Liver (tissue), 9 donors: ENCODE results near the gene NCAPG2. TPM values are rescaled to one million over a fixed set of nuclear protein-coding genes. Genes with fewer than 3 reads are reported as not detected.

Experiments used
- DNase-seq: peaks from one replicate; pipeline ENCODE4 v3.0.0-alpha.2; 2017; ENCODE audit warnings: low spot score
- H3K27ac ChIP-seq, 2 donors: one replicate each; pipeline ENCODE4 v1.7.0; 2013; ENCODE audit warnings: inconsistent platforms in 2 of 2, low read length in 2 of 2, control low read depth in 1 of 2, low read depth in 1 of 2, mild to moderate bottlenecking in 1 of 2
- H3K27me3 ChIP-seq, 4 donors: one replicate each; pipeline versions ENCODE4 v1.6.1 to v1.7.0; 2013; ENCODE audit warnings: low read length in 3 of 4, inconsistent platforms in 1 of 4, mild to moderate bottlenecking in 1 of 4, moderate library complexity in 1 of 4; ENCODE audit not compliant: control insufficient read depth in 4 of 4, insufficient read depth in 4 of 4
- H3K36me3 ChIP-seq, 4 donors: one replicate each; pipeline versions ENCODE4 v1.6.1 to v1.7.0; 2013; ENCODE audit warnings: low read length in 3 of 4, mild to moderate bottlenecking in 3 of 4, low read depth in 1 of 4, moderate library complexity in 1 of 4; ENCODE audit not compliant: control insufficient read depth in 4 of 4, insufficient read depth in 3 of 4
- H3K4me1 ChIP-seq, 4 donors: one replicate each; pipeline versions ENCODE4 v1.6.1 to v1.7.0; 2013; ENCODE audit warnings: low read length in 3 of 4, mild to moderate bottlenecking in 3 of 4, moderate library complexity in 1 of 4; ENCODE audit not compliant: control insufficient read depth in 4 of 4, insufficient read depth in 4 of 4
- H3K4me3 ChIP-seq, 3 donors: one replicate each; pipeline versions ENCODE4 v1.6.1 to v1.7.0; 2013; ENCODE audit warnings: low read length in 3 of 3, control low read depth in 1 of 3, low read depth in 1 of 3, mild to moderate bottlenecking in 1 of 3
- H3K9ac ChIP-seq, 2 donors: one replicate each; pipeline ENCODE4 v1.7.0; 2013; ENCODE audit warnings: low read length in 2 of 2, mild to moderate bottlenecking in 2 of 2, moderate library complexity in 2 of 2, control low read depth in 1 of 2, low read depth in 1 of 2
- H3K9me3 ChIP-seq, 4 donors: one replicate each; pipeline versions ENCODE4 v1.6.1 to v1.7.0; 2013; ENCODE audit warnings: low read length in 3 of 4; ENCODE audit not compliant: control insufficient read depth in 4 of 4
- EGR1 ChIP-seq, 2 donors: IDR thresholded peaks; 2 replicates each; pipeline ENCODE4 v1.6.1; 2016 to 2018; ENCODE audit warnings: antibody characterized with exemption in 2 of 2, low read depth in 2 of 2
- FOXA1 ChIP-seq: IDR thresholded peaks from 2 replicates; pipeline ENCODE4 v1.6.1; 2016; ENCODE audit warnings: antibody characterized with exemption
- GABPA ChIP-seq, 2 donors: IDR thresholded peaks in 1 of 2; conservative IDR thresholded peaks in 1 of 2; 2 replicates each; pipeline ENCODE4 v1.6.1; 2016; ENCODE audit warnings: antibody characterized with exemption in 2 of 2, mild to moderate bottlenecking in 1 of 2, moderate library complexity in 1 of 2
- HNF4A ChIP-seq, 2 donors: conservative IDR thresholded peaks; 2 replicates each; pipeline ENCODE4 v1.6.1; 2016; ENCODE audit warnings: antibody characterized with exemption in 2 of 2, mild to moderate bottlenecking in 2 of 2
- HNF4G ChIP-seq: IDR thresholded peaks from 2 replicates; pipeline ENCODE4 v1.6.1; 2016; ENCODE audit warnings: antibody characterized with exemption
- NR2F2 ChIP-seq: IDR thresholded peaks from 2 replicates; pipeline ENCODE4 v1.6.1; 2016; ENCODE audit warnings: antibody characterized with exemption
- RAD21 ChIP-seq, 2 donors: IDR thresholded peaks; 2 replicates each; pipeline ENCODE4 v1.6.1; 2016; ENCODE audit warnings: antibody characterized with exemption in 2 of 2, mild to moderate bottlenecking in 2 of 2
- TAF1 ChIP-seq: conservative IDR thresholded peaks from 2 replicates; pipeline ENCODE4 v1.6.1; 2016; ENCODE audit warnings: antibody characterized with exemption, mild to moderate bottlenecking
- YY1 ChIP-seq: IDR thresholded peaks from 2 replicates; pipeline ENCODE4 v1.6.1; 2016; ENCODE audit warnings: antibody characterized with exemption, mild to moderate bottlenecking
- WGBS: extraction: QIAGEN DNeasy Blood & Tissue Kit; methylation state at CpG from one replicate; pipeline ENCODE4 v1.1.7; 2013; 5-methylcytosine and 5-hydroxymethylcytosine counted together
- polyA plus RNA-seq, 2 donors: library from polyadenylated mRNA; stranded (reverse) in 1 of 2; unstranded in 1 of 2; fragments of 200-250 nt in 1 of 2; fragments of >200 nt in 1 of 2; fragmentation: Nextera tagmentation in 1 of 2; extraction: Ambion mirVana in 1 of 2; gene quantifications; one replicate each; pipeline versions ENCODE4 v1.2.1 to v1.2.3, GENCODE V29; 2013 to 2015
- total RNA-seq, 2 donors: library from RNA; depleted of rRNA; stranded (reverse); fragments of >200 nt; gene quantifications; one replicate each; pipeline ENCODE4 v1.2.3, GENCODE V29; 2014
- TF ChIP-seq, protein P1 (sequence below): IDR thresholded peaks from 2 replicates; pipeline ENCODE4 v1.6.1; 2016; ENCODE audit warnings: antibody characterized with exemption, mild to moderate bottlenecking
- TF ChIP-seq, protein P2 (sequence below): IDR thresholded peaks from 2 replicates; pipeline ENCODE4 v1.6.1; 2016; ENCODE audit warnings: antibody characterized with exemption
- donor health status: healthy.
- donor health status: healthy.
- donor health status: healthy.
- donor health status: healthy.
- donor health status: healthy.

NCAPG2 gene
- total and polyA plus RNA-seq, 4 donors: 0.89 to 37.4 (median 3.7) TPM

DNA sequence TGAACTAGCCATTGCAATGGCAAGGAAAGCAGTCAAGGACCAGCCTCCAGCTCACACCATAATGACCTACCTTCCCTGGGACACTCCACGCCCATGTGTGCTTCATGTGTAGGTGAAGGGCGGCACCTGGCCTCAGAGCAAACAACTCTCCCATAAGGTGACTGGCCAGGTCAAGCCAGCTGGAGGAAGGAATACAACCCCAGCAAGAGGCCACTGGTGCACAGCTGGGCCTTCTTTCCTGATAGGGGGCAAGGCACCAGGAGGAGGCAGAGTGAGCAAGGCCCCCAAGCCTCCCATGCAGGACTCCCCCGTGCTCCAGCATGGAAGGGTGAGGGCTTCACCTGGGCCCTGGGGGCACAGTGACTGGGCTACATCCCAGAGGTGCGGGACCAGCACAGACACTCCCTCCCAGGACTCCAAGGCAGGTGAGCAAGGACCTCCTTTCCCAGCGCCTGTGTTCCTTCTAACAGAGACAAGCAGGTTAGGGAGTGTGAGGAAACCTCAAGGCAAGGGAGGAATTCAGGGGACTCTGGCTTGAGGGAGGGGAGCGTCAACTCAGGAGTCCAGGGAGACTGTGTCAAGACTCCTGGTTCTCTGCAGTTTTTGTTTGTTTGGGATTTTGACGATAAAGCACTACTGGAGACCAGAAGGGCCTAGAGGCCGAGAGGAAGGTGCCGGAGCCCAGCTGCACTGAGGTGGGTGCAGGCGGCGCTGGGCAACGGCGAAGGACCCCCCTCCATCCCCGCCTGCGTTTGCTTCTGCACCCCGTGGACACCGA, 118.7 kb downstream of the NCAPG2 start (continued):
- TF ChIP-seq YY1 (no peak), NR2F2 (no peak), HNF4A (conservative IDR thresholded peaks at IDR 0.05) (no peak)

DNA sequence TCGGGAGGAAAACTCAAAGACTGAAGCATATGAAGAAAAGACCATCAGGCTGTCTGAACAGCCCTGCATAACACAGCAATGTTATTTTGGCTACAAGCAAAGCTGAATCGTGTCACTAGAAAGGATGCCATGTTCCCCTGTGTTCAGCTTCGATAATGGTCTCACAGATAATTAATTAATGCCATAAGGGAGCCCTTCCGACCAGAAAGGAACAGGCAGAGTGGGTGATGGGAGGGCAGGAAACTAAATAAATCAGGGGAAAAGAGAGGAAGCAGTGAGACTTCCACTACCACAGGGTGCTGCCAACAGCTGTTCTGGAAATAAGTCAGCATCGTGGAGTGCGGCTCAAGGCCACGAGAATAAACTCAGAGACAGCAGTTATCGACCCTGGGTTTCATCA, 120.2 kb downstream of the NCAPG2 start:
- Histone ChIP-seq H3K36me3 (no peaks in the 10 kb centered on the region), H3K9me3 (peaks cover 0 to 16% (median 9%) of the 10 kb centered on the region in 4 donors), H3K4me3 (no peak overlapping the region), H3K27me3 (peaks cover 0 to 6% (median 3%) of the 10 kb centered on the region in 4 donors), H3K9ac (no peak overlapping the region), H3K4me1 (peaks cover 0 to 9% (median 6%) of the 10 kb centered on the region in 4 donors), H3K27ac (no peak overlapping the region)
- 65% methylated on average over 8 of the region's 8 CpGs for WGBS
- TF ChIP-seq, protein P1, sequence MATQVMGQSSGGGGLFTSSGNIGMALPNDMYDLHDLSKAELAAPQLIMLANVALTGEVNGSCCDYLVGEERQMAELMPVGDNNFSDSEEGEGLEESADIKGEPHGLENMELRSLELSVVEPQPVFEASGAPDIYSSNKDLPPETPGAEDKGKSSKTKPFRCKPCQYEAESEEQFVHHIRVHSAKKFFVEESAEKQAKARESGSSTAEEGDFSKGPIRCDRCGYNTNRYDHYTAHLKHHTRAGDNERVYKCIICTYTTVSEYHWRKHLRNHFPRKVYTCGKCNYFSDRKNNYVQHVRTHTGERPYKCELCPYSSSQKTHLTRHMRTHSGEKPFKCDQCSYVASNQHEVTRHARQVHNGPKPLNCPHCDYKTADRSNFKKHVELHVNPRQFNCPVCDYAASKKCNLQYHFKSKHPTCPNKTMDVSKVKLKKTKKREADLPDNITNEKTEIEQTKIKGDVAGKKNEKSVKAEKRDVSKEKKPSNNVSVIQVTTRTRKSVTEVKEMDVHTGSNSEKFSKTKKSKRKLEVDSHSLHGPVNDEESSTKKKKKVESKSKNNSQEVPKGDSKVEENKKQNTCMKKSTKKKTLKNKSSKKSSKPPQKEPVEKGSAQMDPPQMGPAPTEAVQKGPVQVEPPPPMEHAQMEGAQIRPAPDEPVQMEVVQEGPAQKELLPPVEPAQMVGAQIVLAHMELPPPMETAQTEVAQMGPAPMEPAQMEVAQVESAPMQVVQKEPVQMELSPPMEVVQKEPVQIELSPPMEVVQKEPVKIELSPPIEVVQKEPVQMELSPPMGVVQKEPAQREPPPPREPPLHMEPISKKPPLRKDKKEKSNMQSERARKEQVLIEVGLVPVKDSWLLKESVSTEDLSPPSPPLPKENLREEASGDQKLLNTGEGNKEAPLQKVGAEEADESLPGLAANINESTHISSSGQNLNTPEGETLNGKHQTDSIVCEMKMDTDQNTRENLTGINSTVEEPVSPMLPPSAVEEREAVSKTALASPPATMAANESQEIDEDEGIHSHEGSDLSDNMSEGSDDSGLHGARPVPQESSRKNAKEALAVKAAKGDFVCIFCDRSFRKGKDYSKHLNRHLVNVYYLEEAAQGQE: no peak
- no peak for TF ChIP-seq FOXA1
- TF ChIP-seq HNF4G: no peak
- TF ChIP-seq RAD21 (IDR thresholded peaks at IDR 0.05): no peak
- TF ChIP-seq EGR1 (IDR thresholded peaks at IDR 0.05; ENCODE audit: low read depth in 2 of 2): no peak
- no peak for DNase-seq

DNA sequence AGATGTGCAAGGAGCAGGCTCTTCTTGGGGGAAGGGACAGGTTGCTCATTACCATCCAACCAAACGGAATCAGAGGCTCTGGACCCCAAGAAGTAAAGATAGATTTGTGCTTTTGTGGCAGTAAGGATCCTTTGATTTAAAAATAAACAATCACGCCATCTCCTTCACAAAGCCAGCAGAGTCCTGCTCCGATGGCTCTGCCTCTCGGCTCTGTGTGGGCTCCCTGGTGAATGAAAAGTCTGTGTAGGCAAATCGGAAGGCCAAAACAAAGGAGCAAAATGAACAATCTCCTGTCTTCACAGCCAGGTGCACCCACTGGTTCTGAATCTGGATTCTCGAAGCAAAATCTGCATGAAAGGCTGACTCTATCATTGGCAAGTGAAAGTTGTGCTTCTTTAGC, 120.8 kb downstream of the NCAPG2 start:
- Histone ChIP-seq H3K9ac (no peak overlapping the region), H3K9me3 (peaks cover 0 to 21% (median 9%) of the 10 kb centered on the region in 4 donors), H3K36me3 (no peaks in the 10 kb centered on the region), H3K4me3 (no peak overlapping the region), H3K27ac (no peak overlapping the region), H3K4me1 (peaks cover 0 to 9% (median 6%) of the 10 kb centered on the region in 4 donors), H3K27me3 (peaks cover 0 to 6% (median 3%) of the 10 kb centered on the region in 4 donors)
- TF ChIP-seq YY1: no peak
- TF ChIP-seq EGR1 (IDR thresholded peaks at IDR 0.05; ENCODE audit: low read depth in 2 of 2): no peak
- TF ChIP-seq, protein P2, sequence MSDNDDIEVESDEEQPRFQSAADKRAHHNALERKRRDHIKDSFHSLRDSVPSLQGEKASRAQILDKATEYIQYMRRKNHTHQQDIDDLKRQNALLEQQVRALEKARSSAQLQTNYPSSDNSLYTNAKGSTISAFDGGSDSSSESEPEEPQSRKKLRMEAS: no peak
- no peak for TF ChIP-seq TAF1
- TF ChIP-seq, protein P1: no peak
- TF ChIP-seq GABPA (IDR thresholded peaks at IDR 0.05 in 1 of 2, conservative IDR thresholded peaks at IDR 0.05 in 1 of 2): no peak
- no peak for DNase-seq
- 73% methylated on average over 6 of the region's 6 CpGs for WGBS
